Brain microvascular endothelial cell (primary cell): ENCODE measurements around the gene SLC35B3.

ENCODE experiments used
- DNase-seq: peaks from one replicate; pipeline ENCODE4 v3.0.0-alpha.2; 2020
- H3K27ac ChIP-seq: fragments of 250-450 bp; sonication (Bioruptor Pico); 2 replicates; pipeline ENCODE4 v1.5.1; 2020; ENCODE audit warnings: mild to moderate bottlenecking, moderate library complexity
- H3K27me3 ChIP-seq: fragments of 250-450 bp; sonication (Bioruptor Pico); replicated peaks from 2 replicates; pipeline ENCODE4 v1.5.1; 2020; ENCODE audit warnings: mild to moderate bottlenecking
- H3K36me3 ChIP-seq: fragments of 250-450 bp; sonication (Bioruptor Pico); replicated peaks from 2 replicates; pipeline ENCODE4 v1.5.1; 2020; ENCODE audit warnings: mild to moderate bottlenecking
- H3K4me3 ChIP-seq: 2 replicates; pipeline ENCODE4 v1.5.1; 2011; ENCODE audit warnings: low read depth, mild to moderate bottlenecking, control low read depth, low read length, moderate library complexity
- CTCF ChIP-seq: IDR thresholded peaks from 2 replicates; pipeline ENCODE4 v1.5.1; 2011; ENCODE audit warnings: low read depth, mild to moderate bottlenecking, moderate library complexity, low read length, control low read depth, inconsistent platforms; ENCODE audit errors: missing control alignments
- in situ Hi-C: cut with HindIII; loops from 2 replicates; pipeline ENCODE4 v1.10.0; 2017; ENCODE audit warnings: low sequenced_read_pairs, low pct_ligation_motif_present

The SLC35B3 gene

DNA sequence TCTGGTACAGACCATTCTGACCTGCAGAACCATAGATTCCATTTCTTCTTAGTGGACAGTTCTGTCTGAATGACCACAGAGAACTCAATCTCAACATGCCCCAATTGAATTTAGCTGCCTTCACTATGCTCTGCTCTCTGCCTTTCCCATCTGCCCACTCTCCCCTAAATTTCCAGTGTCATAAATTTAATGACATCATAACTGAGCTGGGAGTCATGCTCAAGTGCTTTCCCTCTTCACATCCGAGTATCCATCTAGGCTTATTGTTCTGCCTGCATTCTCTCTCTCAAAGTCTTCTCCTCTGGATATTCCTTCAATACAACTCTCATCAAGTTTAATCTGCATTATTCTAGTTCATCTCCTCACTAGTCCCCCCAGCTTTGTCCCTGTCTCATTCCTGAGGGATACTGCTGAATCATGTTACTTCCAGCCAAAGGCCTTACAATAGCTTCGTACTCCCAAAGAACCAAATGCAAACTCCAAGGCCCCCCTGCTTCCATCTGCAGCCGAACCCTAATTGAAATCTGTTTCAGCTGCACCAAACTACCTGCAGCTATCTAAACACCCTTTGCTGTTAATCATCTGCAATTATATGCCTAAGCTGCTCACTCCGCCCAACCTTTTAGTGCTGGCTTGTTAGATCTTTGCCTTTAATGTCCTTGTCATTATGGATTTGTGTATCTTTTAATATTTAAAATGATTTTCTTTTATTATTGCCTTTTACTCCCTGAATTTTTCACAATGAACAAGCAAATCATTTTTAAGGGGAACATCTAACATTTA lies 46.1 kb downstream of the SLC35B3 start:
- Histone ChIP-seq H3K36me3 (no peaks in the 10 kb centered on the region), H3K27ac (no peak overlapping the region), H3K27me3 (no peaks in the 10 kb centered on the region), H3K4me3 (no peak overlapping the region)
- in situ Hi-C loops: no loop called here
- DNase-seq: no peak
- TF ChIP-seq CTCF: no peak

GRCh38 chr6:8387942-8388437 lies 47.4 kb downstream of the SLC35B3 start:
- no peak for TF ChIP-seq CTCF
- Histone ChIP-seq H3K27ac (no peak overlapping the region), H3K4me3 (no peak overlapping the region), H3K27me3 (no peaks in the 10 kb centered on the region), H3K36me3 (no peaks in the 10 kb centered on the region)
- in situ Hi-C loops: no loop called here
- no peak for DNase-seq

DNA sequence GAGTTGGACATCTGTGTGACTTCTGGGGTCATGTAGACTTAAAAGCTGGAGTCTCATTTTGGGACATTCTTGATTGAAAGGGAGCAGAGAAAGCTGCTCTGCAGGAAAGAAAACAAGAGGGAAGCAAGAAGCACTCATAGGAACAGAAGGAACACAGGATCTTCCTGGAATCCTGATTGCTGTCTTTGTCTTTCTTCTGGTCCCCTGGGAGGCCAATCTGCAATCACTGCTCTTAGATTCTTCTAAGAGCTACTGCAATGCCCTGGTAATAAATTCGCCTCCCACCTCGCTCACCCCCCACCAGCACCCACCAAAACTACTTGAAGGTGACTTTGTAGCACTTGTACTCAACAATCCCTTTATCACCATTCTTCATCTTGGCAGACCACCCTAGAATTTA lies 51.8 kb downstream of the SLC35B3 start:
- DNase-seq: no peak
- no peak for TF ChIP-seq CTCF
- Histone ChIP-seq H3K27me3 (no peaks in the 10 kb centered on the region), H3K4me3 (no peak overlapping the region), H3K27ac (no peak overlapping the region), H3K36me3 (no peaks in the 10 kb centered on the region)
- in situ Hi-C loops: no loop called here

- in situ Hi-C loops: no loop called here
- H3K4me3 ChIP-seq: no peak overlapping the region
- no peaks in the 10 kb centered on the region for H3K36me3 ChIP-seq
- TF ChIP-seq CTCF: no peak
- H3K27ac ChIP-seq: no peak overlapping the region
- DNase-seq: no peak
- no peaks in the 10 kb centered on the region for H3K27me3 ChIP-seq
These were observed 52.9 kb downstream of the SLC35B3 start for GRCh38 chr6:8382434-8382833.

DNA sequence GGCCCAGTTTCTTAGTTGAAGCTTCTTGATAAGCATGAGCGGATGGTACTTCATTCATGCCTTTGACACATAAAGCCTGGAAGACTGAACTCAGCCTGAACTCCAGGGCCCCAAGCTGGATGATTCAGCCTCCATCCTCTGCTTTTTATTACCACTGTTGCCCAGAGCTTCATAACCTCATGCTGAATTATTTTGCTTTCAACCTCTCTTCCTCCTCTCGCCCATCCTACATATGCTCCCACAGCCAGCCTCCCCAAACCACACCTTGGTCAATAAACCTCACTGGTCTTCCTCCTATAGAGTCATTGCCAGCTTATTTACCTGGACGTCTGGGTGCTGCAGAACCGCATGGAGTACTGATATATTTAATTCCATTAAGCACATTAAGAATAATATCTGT lies 59.4 kb downstream of the SLC35B3 start:
- Histone ChIP-seq H3K27ac (no peak overlapping the region), H3K27me3 (no peaks in the 10 kb centered on the region), H3K36me3 (no peaks in the 10 kb centered on the region), H3K4me3 (no peak overlapping the region)
- no peak for DNase-seq
- in situ Hi-C loops: no loop called here
- TF ChIP-seq CTCF: no peak
